Pons (tissue), 1 donor: ENCODE results near the gene SLC39A6.
A peak's percentile ranks its signal among the peaks of the same experiment; 100 is the strongest.
"Not testable (repeated sequence)": the region's sequence is repeated elsewhere in the genome, so short reads cannot be mapped to it uniquely, and the experiment has no call there.

Source experiments
- DNase-seq: peaks from one replicate; pipeline ENCODE4 v3.0.0-alpha.2; 2016; ENCODE audit warnings: low spot score

The SLC39A6 gene

DNA sequence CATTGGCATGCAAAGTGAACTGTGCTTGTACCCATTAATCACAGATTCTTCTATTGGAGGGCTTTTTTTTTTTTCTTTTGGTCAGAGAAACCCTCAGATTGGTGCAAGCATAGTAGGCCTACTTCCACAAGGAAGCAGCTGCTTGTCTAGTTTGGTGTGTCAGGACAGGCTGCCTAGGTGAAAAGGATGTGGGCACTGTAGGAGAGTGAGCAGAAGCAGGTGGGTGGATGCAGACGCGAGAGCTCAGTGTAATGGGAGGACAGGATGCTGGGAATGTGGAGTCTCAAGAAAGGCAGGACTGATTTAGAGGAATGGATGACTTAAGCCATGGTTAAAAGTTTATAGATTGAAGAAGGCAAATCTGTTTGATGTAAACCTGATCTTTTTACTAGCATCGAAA, 3.6 kb upstream of the SLC39A6 start:
- no peak for DNase-seq

DNA sequence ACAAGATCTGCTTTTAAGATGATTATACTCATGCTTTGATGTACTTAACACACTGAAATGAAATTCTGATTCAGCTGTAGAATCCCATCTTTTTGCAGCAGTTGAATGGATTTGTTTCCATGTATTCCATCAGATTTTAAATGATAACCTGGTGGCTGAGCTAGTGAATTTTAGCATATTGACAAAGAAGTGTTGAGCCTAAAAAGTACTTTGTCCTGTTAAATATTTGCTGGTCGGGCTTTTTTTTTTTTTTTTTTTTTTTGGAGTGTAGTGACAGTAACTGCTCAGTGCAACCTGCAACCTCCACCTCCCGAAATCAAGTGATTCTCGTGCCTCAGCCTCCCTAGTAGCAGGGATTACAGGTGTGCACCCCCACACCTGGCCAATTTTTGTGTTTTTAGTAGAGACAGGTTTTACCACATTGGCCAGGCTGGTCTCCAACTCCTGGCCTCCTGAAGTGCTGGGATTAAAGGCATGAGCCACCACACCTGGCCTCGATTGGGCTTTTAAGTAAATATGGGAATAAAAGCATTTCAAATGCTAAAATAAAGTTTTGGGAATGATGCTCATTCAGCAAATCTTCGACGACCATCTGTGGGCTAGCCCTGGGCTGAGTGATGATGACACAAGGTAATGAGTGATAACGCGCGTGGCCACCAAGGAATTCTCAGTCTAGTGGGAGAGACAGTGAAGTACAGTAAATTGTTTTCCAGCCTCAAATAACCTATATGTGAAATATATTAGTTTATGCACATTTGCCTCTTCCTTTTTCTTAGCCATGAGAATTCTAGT, 2.7 kb upstream of the SLC39A6 start:
- no peak for DNase-seq

DNA sequence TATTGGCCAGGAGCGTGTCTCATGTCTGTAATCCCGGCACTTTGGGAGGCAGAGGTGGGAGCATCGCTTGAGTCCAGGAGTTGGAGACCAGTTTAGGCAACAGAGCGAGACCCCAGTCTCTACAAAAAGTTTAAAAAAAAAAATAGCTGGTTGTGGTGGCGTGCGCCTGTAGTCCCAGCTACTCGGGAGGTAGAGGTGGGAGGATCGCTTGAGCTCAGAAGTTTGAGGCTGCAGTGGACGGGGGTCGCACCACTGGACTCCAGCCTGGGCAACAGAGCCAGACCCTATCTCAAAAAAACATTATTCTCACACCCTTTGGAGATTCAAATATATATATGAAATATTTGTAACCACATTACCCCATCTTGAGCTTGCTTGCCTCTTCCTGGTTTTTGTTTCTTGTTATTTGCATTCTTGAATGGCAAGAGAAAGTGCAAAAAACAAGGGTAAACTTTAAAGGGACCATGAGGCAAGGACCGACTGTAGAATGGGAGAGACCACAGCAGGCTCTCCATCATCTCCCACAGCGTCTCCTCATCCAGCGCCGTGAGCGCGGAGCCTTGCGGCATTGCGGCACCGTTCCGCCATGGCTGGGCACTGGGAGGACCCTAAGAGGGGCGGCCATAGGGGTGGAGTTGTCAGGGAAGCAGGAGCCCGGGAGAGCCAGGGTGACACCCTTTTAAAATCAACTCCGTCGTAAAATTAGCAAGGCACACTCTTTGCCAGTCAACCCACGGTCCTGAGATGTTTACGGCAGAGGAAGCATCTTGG, 1.9 kb upstream of the SLC39A6 start:
- no peak for DNase-seq

DNA sequence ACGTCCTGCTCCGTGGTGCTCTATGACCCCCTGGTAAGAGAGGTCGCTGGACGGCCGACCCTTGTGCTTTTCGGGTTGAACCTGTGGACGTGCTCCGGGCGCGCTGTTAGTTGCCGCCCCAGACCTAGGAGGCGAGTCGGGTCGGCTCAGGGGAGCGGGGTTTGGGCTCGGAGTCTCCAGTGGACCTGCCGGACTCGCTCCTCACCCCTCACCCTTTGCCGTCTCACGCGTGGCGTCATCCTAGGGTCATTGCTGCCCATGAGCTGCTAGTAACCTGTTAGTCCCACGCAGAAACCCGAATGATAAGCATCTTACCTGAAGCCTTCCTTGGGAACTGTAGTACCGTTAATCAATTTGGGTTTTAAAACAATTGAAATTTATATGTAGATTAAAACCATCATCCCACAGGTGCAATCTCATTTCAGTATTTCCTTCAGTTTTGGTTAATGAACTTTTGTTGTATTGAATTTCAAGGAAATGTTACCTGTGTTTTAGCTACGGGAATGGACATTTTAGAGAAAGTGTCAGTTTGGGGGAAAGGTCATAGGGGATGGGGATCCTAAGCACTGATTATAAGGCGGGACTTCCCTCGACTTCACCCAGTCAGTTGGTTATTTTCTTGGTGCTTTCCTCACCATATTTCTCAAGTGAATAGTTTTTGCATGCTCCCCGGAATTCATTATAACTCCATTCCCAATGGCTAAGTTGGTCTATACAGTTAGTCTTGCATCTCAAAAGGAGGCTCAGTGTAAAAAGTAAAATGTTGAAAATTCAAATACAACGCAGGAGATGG, 1.1 kb upstream of the SLC39A6 start:
- DNase-seq: peak; percentile 12

DNA sequence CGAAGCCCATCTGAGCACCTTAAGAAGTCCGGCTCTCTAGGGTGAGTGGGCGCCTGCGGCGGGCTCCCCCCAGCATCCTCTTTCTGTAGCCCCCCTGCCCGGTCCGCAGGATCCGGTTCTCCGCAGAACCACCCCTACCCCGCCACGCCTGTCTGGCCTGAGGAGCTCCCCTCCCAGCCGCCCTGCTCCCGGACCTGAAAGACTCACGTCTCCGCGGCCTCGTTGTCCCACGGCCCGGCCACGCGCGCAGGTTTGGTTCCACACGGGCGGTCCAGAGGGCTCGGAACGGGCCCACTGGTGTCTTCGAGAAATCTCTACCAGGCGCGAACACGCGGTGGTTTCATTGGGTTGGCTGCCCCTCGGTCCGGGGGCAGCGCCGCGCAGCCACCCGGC, 237 bp downstream of the SLC39A6 start:
- no peak for DNase-seq

DNA sequence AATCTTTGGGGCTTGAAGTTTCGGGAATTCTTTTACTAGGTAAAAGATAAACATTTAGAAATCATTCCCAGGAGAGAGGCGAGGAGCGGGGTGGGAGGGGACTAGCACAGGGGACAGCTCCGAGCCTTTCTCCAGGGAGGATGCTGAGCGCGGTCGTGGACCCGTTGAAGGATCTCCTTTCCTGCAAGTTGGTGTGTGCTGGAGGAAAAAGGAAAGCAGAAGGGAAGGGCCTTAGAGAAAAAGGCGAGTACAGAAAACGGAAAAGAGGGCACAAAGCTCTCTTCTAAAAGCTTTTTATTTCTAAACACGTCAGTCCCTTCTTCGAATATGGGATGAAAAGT, 640 bp downstream of the SLC39A6 start:
- peak; percentile 22 for DNase-seq

DNA sequence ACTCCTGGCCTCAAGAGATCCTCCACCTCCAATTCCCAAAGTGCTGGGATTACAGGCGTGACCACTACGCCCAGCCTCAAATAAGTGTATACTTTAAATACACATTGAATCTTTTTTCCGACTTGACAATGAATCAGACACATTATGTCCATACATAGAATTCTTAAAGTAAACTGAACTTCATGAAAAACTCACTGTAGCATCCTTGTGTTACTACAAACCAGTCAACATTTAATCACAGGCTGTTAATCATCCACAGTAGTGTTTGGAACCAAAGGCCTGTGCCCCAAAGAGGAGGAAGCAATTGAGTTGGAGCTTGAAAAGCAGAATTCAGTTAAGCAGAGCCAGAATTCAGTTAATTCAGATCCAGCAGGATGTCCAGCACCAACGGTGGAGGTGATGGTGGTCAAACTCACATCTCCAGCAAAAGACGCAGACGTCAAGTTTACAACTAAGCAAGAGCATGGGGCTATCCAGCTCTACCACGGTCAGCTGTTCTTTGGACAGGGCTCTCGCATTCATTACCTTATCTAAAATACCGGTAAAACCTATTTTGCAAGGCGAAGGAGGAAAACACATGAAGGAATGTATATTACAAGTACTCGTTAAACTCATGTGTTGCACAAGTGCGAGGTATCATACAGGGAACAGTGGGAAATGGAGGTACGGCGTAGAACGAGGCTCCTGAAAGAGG, 1.2 kb downstream of the SLC39A6 start:
- peak; percentile 16 for DNase-seq

DNA sequence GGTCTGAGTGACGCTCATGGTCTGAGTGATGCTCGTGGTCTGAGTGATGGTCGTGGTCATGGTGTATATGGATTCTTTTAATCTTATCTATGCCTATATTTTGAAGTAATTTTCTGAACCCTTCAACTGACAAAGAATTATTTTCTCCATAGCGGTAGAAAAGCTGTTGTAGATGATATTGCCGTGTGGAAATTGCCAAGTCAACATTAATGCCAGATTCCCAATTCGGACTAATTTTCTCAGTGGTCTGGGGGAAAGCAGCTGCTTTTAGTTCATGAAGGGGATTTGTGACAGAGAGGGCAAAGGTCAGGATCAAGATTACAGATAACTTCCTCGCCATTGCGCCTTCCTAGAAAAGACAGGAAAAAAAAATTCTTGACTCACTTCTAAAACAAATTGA, 2.5 kb downstream of the SLC39A6 start:
- no peak for DNase-seq

DNA sequence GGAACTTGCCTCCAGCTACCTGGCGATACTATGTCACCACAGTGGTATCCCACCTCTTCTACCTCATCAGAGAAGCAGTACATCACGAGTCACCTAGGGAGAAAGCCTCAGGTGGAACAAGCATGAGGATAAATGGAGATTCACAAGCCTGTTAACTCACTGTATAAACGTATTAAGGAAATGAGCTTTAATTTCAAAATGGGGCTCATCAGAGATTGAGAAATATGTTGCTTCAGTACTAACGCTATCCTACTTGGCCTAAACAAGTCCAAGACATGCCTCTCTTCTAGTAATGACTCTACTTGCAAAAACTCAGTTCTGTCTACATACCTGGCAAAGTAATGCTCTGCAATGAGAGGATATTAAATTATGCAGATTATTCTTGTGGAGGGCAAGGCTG, 4.3 kb downstream of the SLC39A6 start:
- DNase-seq: no peak

DNA sequence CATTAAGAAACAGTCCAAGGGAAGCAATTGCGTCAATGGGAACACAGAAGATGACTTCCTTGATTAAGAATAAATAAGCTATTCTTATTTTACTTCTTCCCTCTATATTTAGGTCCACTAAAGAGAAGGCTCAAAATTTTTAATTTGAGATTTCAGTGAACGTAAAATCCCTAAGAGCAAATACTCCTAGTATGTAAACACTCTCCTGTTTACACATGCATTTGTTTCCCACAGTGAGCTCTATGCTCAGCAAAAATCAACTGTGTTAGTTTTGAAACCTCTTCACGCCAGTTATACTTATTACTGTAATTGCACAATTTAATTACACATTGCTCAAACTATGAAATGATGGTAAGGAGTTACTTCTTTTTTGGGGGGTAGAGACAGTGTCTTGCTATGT, 8.8 kb downstream of the SLC39A6 start:
- no peak for DNase-seq

DNA sequence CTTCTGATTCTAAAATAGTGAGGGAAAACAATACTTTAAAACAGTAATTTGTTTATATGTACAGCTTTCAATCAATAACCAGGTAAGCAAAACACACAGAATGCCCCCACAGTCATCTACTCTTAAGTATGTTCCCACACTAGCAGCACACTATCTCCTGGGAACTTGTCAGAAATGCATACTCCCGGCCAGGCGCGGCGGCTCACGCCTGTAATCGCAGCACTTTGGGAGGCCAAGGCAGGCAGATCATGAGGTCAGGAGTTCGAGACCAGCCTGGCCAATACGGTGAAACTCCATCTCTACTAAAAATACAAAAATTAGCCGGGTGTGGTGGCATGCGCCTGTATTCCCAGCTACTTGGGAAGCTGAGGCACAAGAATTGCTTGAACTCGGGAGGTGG, 12.4 kb downstream of the SLC39A6 start:
- DNase-seq: not testable (repeated sequence)

DNA sequence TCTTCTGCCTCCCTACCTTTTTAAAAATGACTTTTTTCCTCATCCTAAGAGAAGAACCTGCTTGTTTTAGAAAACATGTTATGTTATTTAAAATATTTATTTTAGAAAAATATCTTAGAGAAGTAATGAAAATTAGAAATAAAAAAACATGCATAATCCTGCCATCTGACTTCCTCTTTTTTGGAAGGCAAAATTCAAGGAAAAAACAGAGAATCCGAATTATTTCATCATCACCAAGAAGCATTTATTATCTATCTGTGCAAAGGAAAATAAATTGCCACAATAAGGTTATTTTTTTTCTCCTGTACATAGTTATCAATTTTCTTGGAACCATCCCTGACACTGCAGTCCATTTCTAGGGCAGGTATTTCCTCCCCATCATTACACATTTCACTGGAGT, 14.4 kb downstream of the SLC39A6 start:
- DNase-seq: no peak

DNA sequence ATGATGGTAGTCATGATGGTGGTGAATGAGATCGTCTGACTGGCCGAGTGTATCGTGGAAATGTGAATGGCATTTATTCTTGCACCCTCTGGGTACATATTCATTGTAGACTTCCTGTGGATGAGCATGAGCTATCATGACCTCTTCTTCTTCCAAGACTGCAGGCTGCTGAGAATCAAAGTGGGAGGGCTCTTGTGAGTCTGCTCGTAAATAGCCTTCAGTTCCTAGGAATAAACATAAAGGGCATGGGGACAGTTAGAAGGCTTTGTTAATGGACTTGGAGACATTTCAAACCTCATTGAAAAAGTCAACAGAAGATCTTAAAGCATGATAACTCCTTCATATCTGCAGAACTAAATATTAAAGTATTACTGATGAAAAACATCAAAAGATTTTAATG, 14.9 kb downstream of the SLC39A6 start:
- DNase-seq: no peak

DNA sequence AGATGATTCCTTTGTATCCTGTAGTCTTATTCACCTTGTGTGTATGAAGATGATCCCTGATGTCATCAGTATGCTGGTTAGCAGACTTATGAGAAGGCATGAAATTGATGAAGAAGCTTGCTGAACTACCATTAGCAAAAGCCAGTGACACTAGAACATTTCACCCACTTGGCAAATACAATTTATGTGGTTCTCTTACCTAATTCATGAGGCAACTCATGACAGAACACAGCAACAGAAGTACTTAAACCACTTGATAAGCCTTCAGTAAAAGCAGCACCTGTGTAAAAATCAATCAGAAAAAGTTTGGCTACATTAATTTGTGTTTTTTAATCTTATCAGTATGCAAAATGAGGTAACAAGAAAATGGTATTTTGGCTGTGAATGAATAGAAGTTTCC, 16.8 kb downstream of the SLC39A6 start:
- DNase-seq: no peak

DNA sequence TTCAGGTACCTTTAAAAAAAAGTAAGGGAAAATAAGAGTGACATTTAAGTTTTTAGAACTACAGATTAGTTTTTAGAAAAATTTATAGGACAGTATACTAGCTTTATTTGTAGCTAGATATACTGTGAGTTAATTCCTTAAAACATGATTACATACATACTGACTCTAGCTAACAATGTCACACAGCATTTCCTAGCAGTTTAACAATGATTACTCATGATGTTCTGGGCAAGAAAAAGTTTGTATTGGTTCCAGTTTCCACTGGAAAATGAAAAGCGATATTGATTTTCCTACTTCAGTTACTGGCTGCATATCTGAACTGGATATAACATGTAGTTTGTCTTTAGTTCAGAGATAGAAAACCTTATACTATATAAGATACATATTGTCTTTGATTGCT, 19.4 kb downstream of the SLC39A6 start:
- DNase-seq: no peak

DNA sequence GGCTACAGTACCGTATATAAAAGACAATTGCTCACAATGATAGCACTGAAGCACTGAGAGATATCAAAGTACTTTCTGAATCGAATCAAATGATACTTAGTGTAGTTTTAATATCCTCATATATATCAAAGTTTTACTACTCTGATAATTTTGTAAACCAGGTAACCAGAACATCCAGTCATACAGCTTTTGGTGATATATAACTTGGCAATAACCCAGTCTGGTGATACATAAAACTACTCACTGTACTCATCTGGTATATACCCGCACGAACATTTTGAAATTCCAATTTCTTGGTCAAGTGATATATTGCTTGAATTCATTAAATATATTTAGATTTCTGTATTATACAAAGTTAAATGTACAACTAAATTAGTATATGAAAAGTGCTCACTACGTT, 20.5 kb downstream of the SLC39A6 start:
- DNase-seq: no peak

DNA sequence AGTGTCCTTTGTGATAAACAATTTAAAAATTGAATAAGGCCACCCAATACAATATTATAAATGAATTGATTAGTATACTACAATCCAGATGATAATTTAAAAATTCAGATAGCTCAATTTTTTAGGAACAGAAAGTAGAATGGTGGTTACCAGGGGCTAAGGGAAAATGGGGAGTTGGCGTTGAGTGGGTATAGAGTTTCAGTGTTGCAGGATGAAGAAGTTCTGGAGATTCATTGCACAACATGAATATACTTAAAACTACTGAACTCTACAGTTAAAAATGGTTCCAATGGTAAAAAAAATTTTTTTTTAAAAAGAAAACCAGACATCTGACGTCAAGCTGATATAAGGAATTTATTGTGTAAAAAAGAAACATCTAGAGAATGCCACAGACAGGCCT, 20.9 kb downstream of the SLC39A6 start:
- DNase-seq: no peak

DNA sequence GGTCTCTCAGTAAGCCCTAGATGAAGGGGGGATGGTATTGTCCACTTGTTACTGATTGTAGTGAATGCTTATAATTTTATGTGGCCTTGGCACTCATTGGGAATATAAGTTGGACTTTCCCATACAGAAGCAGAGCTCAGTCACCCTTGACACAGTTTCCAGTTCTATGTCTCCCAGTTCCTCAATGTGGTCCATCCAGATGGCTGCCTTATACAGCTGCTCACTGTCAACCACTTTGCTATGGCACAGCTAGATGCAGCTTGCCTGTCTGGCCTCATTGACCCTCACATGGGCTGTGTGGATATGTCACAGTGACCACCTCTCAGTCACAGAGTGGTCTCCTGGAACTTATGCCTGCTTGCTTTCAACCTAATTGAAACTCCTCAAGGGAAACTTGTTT, 21.7 kb downstream of the SLC39A6 start:
- DNase-seq: no peak

DNA sequence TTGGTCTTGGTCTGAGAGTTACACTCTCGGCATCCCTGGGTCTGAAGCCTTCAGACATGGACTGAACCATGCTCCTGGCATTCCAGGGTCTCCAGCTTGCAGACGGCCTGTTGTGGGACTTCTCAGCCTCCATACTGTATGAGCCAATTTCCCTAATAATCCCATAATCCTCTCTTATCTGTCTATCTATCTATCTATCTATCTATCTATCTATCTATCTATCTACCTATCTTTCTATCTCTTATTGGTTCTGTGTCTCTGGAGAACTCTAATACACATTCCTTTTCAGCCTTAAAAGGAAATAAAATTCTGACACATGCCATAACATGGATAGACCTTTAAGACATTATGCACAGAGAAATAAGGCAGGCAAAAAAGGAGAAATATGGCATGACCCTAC, 24.4 kb downstream of the SLC39A6 start:
- no peak for DNase-seq

DNA sequence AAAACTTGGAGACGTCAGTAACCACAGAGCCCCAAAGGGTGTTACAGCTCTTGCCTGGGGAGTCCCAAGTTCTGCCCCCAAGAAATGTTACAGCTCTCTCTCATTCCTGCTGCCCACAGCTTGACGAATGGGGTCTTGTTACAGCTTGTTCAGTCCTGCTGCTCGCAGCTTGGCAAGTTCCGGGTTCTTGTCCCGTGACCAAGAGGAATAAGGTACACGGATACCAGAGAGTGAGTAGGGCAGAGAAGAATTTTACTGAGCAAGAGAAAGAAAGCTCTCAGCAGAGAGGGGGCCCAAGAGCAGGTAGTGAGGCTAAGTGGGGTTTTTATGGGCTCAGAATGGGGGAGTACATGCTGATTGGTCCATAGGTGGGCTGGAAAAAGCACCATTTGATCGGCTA, 27.2 kb downstream of the SLC39A6 start:
- DNase-seq: no peak

DNA sequence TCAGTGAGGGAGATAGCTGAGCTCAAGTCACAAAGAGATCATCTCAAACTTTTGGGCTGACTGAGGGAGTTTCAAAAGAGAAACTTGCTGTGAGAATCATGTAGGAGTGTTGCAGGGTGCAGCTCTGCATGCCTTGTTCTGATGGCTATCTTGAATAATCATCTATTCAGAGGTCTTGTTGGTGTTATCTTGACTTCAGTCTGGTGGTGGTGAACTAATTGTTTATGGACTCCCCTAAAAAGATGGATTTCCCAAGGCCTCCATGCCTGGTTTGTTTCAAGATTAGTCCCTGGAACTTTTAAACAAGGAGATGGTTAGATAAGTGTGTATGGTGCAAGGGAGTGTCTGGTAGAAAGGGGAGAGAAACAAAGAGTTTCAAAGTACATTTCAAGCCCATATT, 29.8 kb downstream of the SLC39A6 start:
- DNase-seq: no peak

DNA sequence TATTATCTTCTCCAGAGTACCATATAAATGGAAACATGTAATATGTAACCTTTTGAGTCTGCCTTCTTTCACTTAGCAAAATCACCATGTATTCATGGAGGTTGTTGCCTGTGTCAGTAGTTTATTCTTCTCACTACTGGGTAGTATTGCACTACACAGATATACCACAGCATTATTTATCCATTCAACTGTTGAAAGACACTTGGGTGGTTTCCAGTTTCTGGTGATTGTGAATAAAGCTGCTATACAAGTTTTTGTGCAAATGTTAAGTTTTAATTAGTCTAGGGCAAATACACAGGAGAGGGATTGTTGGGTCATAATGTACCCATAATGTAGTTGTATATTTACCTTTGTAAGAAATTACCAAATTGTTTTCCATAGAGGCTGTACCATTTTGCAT, 32.2 kb downstream of the SLC39A6 start:
- no peak for DNase-seq
